Fibroblast of mammary gland (primary cell): ENCODE data around the gene OBSCN.

Source experiments
- DNase-seq: peaks from one replicate; pipeline ENCODE4 v3.0.0-alpha.2; 2010; ENCODE audit warnings: low read depth
- H3K4me3 ChIP-seq: 2 replicates; pipeline ENCODE4 v1.5.1; 2011; ENCODE audit warnings: low read depth, mild to moderate bottlenecking, low read length, moderate library complexity; ENCODE audit not compliant: control insufficient read depth
- CTCF ChIP-seq: conservative IDR thresholded peaks from 2 replicates; pipeline ENCODE4 v1.5.1; 2011; ENCODE audit warnings: low read depth, low read length, inconsistent platforms; ENCODE audit not compliant: control insufficient read depth, insufficient read depth

The OBSCN gene

GRCh38 chr1:228309326-228310067, 101.7 kb downstream of the OBSCN start:
- H3K4me3 ChIP-seq: no peak overlapping the region
- no peak for DNase-seq
- TF ChIP-seq CTCF: no peak

GRCh38 chr1:228310162-228310792, 102.4 kb downstream of the OBSCN start:
- no peak for DNase-seq
- TF ChIP-seq CTCF: no peak
- no peak overlapping the region for H3K4me3 ChIP-seq

- no peak for TF ChIP-seq CTCF
- DNase-seq: no peak
- no peak overlapping the region for H3K4me3 ChIP-seq
These were observed 103.2 kb downstream of the OBSCN start for GRCh38 chr1:228311091-228311490.

GRCh38 chr1:228312136-228312764, 104.4 kb downstream of the OBSCN start:
- TF ChIP-seq CTCF: no peak
- no peak overlapping the region for H3K4me3 ChIP-seq
- DNase-seq: no peak

GRCh38 chr1:228313536-228314277, 105.9 kb downstream of the OBSCN start:
- no peak for TF ChIP-seq CTCF
- no peak for DNase-seq

GRCh38 chr1:228314315-228314657, 106.4 kb downstream of the OBSCN start:
- no peak overlapping the region for H3K4me3 ChIP-seq
- TF ChIP-seq CTCF: no peak
- DNase-seq: no peak

More at GRCh38 chr1:228313536-228314277, 105.9 kb downstream of the OBSCN start:
- no peak overlapping the region for H3K4me3 ChIP-seq
